HCT116 (cell line): ENCODE data around the gene TP53. TPM values are rescaled to one million over a fixed set of nuclear protein-coding genes. Genes with fewer than 3 reads are reported as not detected.

Source experiments
- ATAC-seq: fragments of 200-7000 bp; cut with Tn5 transposase; 2 replicates; pipeline ENCODE4 v1.9.1; 2020; ENCODE audit warnings: mild to moderate bottlenecking, moderate library complexity
- BruUV-seq: library from RNA; stranded (reverse); fragments of 400-500 nt; replicated peaks from 2 replicates; lab custom pipeline; 2021; lab: Mats Ljungman, UMichigan
- CTCF ChIA-PET: fragments of 300-600 bp; sonication (Branson Sonifier 250); formaldehyde crosslinking; loops from one replicate; lab custom pipeline; 2021; ENCODE audit warnings: antibody characterized with exemption; lab: Charles Lee
- POLR2A ChIA-PET: fragments of 300-600, 350-600 bp; sonication (Branson Sonifier 250); formaldehyde crosslinking; loops from one replicate; lab custom pipeline; 2021; ENCODE audit warnings: antibody characterized with exemption; lab: Charles Lee
- RAD21 ChIA-PET, 2 experiments: fragments of 300-600 bp; sonication (Branson Sonifier 250); formaldehyde crosslinking; loops; one replicate each; lab custom pipeline; 2023; ENCODE audit warnings: low total read pairs in 2 of 2; ENCODE audit not compliant: uncharacterized antibody in 2 of 2, unreplicated experiment in 2 of 2, low non-redundant PET in 1 of 2; lab: Charles Lee
- DNase-seq: peaks from one replicate; pipeline ENCODE4 v3.0.0-alpha.2; 2010; ENCODE audit warnings: low read depth, low spot score
- H2AFZ ChIP-seq: fragments of 200-600 bp; shearing (Covaris generic), sonication (generic); 2 replicates; pipeline ENCODE4 v1.6.1; 2017; ENCODE audit warnings: low read depth, mixed run types, mixed read lengths, antibody characterized with exemption, low read length; ENCODE audit not compliant: poor library complexity, severe bottlenecking
- H3K27ac ChIP-seq: 2 replicates; pipeline ENCODE4 v1.5.1; 2012; ENCODE audit warnings: low read depth, low read length
- H3K27me3 ChIP-seq: fragments of 200-600 bp; sonication (generic); 2 replicates; pipeline ENCODE4 v1.6.1; 2016; ENCODE audit warnings: mixed run types, low read length, mixed read lengths; ENCODE audit not compliant: insufficient read depth
- H3K36me3 ChIP-seq, 2 experiments: fragments of 200-500 bp in 1 of 2; fragments of 200-600 bp in 1 of 2; sonication (Bioruptor generic) in 1 of 2; sonication (generic) in 1 of 2; 2 replicates each; pipeline versions ENCODE4 v1.5.1 to v1.6.1; 2014 to 2016; ENCODE audit warnings: low read length in 2 of 2, inconsistent platforms in 1 of 2, mixed read lengths in 1 of 2, mixed run types in 1 of 2; ENCODE audit not compliant: insufficient read depth in 2 of 2, control insufficient read depth in 1 of 2
- H3K4me1 ChIP-seq, 2 experiments: fragments of 200-600 bp in 1 of 2; sonication (generic) in 1 of 2; 2 replicates each; pipeline versions ENCODE4 v1.5.1 to v1.6.1; 2012 to 2017; ENCODE audit warnings: low read length in 2 of 2, inconsistent platforms in 1 of 2, mild to moderate bottlenecking in 1 of 2, mixed read lengths in 1 of 2, mixed run types in 1 of 2, moderate library complexity in 1 of 2; ENCODE audit not compliant: insufficient read depth in 2 of 2, control insufficient read depth in 1 of 2
- H3K4me2 ChIP-seq: fragments of 200-600 bp; sonication (generic); 2 replicates; pipeline ENCODE4 v1.6.1; 2017; ENCODE audit warnings: mixed run types, low read length, mixed read lengths
- H3K4me3 ChIP-seq, 2 experiments: fragments of 200-600 bp in 1 of 2; sonication (generic) in 1 of 2; replicated peaks in 1 of 2; 2 replicates each; pipeline ENCODE4 v1.5.1; 2011 to 2016; ENCODE audit warnings: low read length in 2 of 2, control low read depth in 1 of 2, low read depth in 1 of 2, mild to moderate bottlenecking in 1 of 2, mixed read lengths in 1 of 2, mixed run types in 1 of 2
- H3K79me2 ChIP-seq: fragments of 200-600 bp; sonication (generic); 2 replicates; pipeline ENCODE4 v1.6.1; 2017; ENCODE audit warnings: mild to moderate bottlenecking, mixed run types, low read length, moderate library complexity, mixed read lengths; ENCODE audit not compliant: insufficient read depth
- H3K9ac ChIP-seq: fragments of 200-600 bp; sonication (generic); 2 replicates; pipeline ENCODE4 v1.6.1; 2016; ENCODE audit warnings: low read length, mixed read lengths
- H3K9me2 ChIP-seq: fragments of 200-600 bp; sonication (generic), shearing (Covaris generic); 2 replicates; pipeline ENCODE4 v1.6.1; 2017; ENCODE audit warnings: mixed run types, mild to moderate bottlenecking, moderate library complexity; ENCODE audit not compliant: insufficient read depth
- H3K9me3 ChIP-seq, 2 experiments: fragments of 200-500 bp in 1 of 2; fragments of 200-600 bp in 1 of 2; sonication (Bioruptor generic) in 1 of 2; sonication (generic) in 1 of 2; 2 replicates each; pipeline ENCODE4 v1.6.1; 2014 to 2017; ENCODE audit warnings: low read length in 2 of 2, mixed read lengths in 2 of 2, inconsistent platforms in 1 of 2, low read depth in 1 of 2, mild to moderate bottlenecking in 1 of 2, mixed run types in 1 of 2, moderate library complexity in 1 of 2; ENCODE audit not compliant: control insufficient read depth in 1 of 2, insufficient read depth in 1 of 2
- H4K20me1 ChIP-seq: fragments of 200-600 bp; sonication (generic), shearing (Covaris generic); 2 replicates; pipeline ENCODE4 v1.6.1; 2017; ENCODE audit warnings: mixed run types, mild to moderate bottlenecking, moderate library complexity; ENCODE audit not compliant: insufficient read depth
- CBX3 ChIP-seq: IDR thresholded peaks from 2 replicates; pipeline ENCODE4 v1.6.1; 2012; ENCODE audit warnings: low read depth
- EZH2phosphoT487 ChIP-seq: fragments of 200-600 bp; IDR thresholded peaks from 2 replicates; pipeline ENCODE4 v1.6.1; 2018; ENCODE audit warnings: antibody characterized with exemption, borderline replicate concordance
- RAD21 ChIP-seq: IDR thresholded peaks from 2 replicates; pipeline ENCODE4 v1.6.1; 2012; ENCODE audit warnings: low read depth, mild to moderate bottlenecking
- intact Hi-C: fragments of 100-400 bp; cut with micrococcal nuclease; formaldehyde crosslinking; loops from 2 replicates; pipeline ENCODE4 v1.10.0; 2022
- total RNA-seq: library from RNA; stranded (reverse); gene quantifications from one replicate; pipeline ENCODE4 v1.2.1, GENCODE V29; 2021; ENCODE audit not compliant: unreplicated experiment
- TF ChIP-seq, protein P1 (sequence below): IDR thresholded peaks from 2 replicates; pipeline ENCODE4 v1.6.1; 2012; ENCODE audit warnings: low read depth
- TF ChIP-seq, protein P2 (sequence below), 3 experiments: fragments of 200-600 bp in 1 of 3; sonication (generic) in 1 of 3; IDR thresholded peaks in 2 of 3; conservative IDR thresholded peaks in 1 of 3; 2 replicates each; pipeline ENCODE4 v1.5.1; 2012 to 2017; ENCODE audit warnings: low read depth in 2 of 3, low read length in 2 of 3, antibody characterized with exemption in 1 of 3, borderline replicate concordance in 1 of 3, control low read depth in 1 of 3, mild to moderate bottlenecking in 1 of 3, mixed read lengths in 1 of 3, mixed run types in 1 of 3, moderate library complexity in 1 of 3; ENCODE audit not compliant: insufficient read depth in 1 of 3

Gene TP53
- total RNA-seq, 1 experiment from 2014 or later = 110 TPM

DNA sequence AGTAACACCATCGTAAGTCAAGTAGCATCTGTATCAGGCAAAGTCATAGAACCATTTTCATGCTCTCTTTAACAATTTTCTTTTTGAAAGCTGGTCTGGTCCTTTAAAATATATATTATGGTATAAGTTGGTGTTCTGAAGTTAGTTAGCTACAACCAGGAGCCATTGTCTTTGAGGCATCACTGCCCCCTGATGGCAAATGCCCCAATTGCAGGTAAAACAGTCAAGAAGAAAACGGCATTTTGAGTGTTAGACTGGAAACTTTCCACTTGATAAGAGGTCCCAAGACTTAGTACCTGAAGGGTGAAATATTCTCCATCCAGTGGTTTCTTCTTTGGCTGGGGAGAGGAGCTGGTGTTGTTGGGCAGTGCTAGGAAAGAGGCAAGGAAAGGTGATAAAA lies 14.1 kb downstream of the TP53 start:
- Histone ChIP-seq H3K27ac (no peak overlapping the region), H3K79me2 (no peaks in the 10 kb centered on the region), H3K36me3 (peaks cover 19 to 24% of the 10 kb centered on the region in 2 experiments), H3K9me3 (peaks cover 0 to 5% of the 10 kb centered on the region in 2 experiments; a peak in 1 of 4 replicates), H3K4me1 (no peaks in the 10 kb centered on the region), H3K4me2 (no peak overlapping the region), H3K4me3 (no peak overlapping the region), H3K9ac (no peak overlapping the region), H4K20me1 (no peaks in the 10 kb centered on the region), H3K27me3 (no peaks in the 10 kb centered on the region), H3K9me2 (no peaks in the 10 kb centered on the region), H2AFZ (no peak overlapping the region)
- RAD21 ChIA-PET = interaction anchor here in 1 of 2 experiments (0.7 kb wide), 1 partner anchor 89 kb away, joined by 3 read pairs; no protein-coding TSS in a partner anchor
- POLR2A ChIA-PET = interaction anchor here (1.0 kb wide), 1 partner anchor 14 kb away, joined by 5 read pairs; the partner anchor contains the start of gene TP53
- ATAC-seq (no peak; the same call in 1 of the 2 replicates), DNase-seq (no peak)
- TF ChIP-seq, protein P1, sequence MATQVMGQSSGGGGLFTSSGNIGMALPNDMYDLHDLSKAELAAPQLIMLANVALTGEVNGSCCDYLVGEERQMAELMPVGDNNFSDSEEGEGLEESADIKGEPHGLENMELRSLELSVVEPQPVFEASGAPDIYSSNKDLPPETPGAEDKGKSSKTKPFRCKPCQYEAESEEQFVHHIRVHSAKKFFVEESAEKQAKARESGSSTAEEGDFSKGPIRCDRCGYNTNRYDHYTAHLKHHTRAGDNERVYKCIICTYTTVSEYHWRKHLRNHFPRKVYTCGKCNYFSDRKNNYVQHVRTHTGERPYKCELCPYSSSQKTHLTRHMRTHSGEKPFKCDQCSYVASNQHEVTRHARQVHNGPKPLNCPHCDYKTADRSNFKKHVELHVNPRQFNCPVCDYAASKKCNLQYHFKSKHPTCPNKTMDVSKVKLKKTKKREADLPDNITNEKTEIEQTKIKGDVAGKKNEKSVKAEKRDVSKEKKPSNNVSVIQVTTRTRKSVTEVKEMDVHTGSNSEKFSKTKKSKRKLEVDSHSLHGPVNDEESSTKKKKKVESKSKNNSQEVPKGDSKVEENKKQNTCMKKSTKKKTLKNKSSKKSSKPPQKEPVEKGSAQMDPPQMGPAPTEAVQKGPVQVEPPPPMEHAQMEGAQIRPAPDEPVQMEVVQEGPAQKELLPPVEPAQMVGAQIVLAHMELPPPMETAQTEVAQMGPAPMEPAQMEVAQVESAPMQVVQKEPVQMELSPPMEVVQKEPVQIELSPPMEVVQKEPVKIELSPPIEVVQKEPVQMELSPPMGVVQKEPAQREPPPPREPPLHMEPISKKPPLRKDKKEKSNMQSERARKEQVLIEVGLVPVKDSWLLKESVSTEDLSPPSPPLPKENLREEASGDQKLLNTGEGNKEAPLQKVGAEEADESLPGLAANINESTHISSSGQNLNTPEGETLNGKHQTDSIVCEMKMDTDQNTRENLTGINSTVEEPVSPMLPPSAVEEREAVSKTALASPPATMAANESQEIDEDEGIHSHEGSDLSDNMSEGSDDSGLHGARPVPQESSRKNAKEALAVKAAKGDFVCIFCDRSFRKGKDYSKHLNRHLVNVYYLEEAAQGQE = no peak
- peak; percentile 25; the same call in 1 of the 2 replicates for TF ChIP-seq CBX3
- TF ChIP-seq, protein P2, sequence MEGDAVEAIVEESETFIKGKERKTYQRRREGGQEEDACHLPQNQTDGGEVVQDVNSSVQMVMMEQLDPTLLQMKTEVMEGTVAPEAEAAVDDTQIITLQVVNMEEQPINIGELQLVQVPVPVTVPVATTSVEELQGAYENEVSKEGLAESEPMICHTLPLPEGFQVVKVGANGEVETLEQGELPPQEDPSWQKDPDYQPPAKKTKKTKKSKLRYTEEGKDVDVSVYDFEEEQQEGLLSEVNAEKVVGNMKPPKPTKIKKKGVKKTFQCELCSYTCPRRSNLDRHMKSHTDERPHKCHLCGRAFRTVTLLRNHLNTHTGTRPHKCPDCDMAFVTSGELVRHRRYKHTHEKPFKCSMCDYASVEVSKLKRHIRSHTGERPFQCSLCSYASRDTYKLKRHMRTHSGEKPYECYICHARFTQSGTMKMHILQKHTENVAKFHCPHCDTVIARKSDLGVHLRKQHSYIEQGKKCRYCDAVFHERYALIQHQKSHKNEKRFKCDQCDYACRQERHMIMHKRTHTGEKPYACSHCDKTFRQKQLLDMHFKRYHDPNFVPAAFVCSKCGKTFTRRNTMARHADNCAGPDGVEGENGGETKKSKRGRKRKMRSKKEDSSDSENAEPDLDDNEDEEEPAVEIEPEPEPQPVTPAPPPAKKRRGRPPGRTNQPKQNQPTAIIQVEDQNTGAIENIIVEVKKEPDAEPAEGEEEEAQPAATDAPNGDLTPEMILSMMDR (IDR thresholded peaks at IDR 0.05 in 2 of 3, conservative IDR thresholded peaks at IDR 0.05 in 1 of 3; ENCODE audit: borderline replicate concordance in 1 of 3, insufficient read depth in 1 of 3, low read depth in 2 of 3, low read length in 2 of 3) = peak in 2 of 3 experiments; percentile 43 to 72; a peak in 4 of 6 replicates
- no peak for TF ChIP-seq EZH2phosphoT487
- peak; percentile 49 for TF ChIP-seq RAD21
- BruUV-seq = no TSS peak
- intact Hi-C loops = no loop called here
- CTCF ChIA-PET = interaction anchor here (0.9 to 1.5 kb wide), 2 partner anchors 41 to 88 kb away, joined by 3 to 7 read pairs; no protein-coding TSS in a partner anchor
